GM18520 (cell line): ENCODE measurements around the gene GUCY1A2.

Experiments used
- ATAC-seq: cut with Tn5 transposase; IDR thresholded peaks from one replicate; pipeline ENCODE4 v1.9.1; 2021; ENCODE audit not compliant: unreplicated experiment

The GUCY1A2 gene

DNA sequence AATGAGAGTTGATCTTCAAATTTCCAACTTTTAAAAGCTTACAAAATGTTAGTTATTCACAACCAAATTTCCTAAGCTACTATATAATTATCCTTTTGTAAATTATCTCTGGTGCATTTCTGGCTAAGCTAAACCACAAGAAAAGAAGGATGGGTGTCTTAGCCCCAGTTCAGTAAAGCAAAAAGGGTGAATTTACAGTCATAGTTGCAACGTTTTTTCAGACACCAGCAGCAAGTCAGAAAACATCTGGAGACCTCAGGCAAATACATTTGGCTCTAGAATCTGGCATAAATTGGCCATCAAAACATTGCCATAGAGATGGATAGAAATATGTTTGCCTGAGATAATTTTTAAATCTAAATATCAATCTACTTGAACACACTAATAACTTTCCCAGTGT, 257.0 kb downstream of the GUCY1A2 start:
- ATAC-seq: no peak

DNA sequence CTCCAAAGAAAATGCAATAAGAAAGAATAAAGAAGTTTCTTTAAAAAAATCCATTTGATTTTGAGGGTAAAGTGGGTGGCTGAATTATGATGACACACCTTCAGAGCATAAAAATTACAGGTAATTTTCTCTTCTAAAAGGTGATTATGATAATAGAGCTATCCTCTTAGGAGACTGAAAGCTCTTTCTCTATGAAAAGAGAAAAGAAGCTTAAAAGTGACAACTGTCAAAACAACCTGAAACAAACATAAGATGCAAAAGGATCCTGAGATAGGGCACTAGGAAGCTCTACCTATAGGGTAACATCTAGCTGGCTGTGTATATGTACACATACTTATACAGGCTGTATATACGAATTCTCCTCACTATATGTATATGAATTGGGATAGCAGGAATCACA, 270.2 kb downstream of the GUCY1A2 start:
- ATAC-seq: no peak

DNA sequence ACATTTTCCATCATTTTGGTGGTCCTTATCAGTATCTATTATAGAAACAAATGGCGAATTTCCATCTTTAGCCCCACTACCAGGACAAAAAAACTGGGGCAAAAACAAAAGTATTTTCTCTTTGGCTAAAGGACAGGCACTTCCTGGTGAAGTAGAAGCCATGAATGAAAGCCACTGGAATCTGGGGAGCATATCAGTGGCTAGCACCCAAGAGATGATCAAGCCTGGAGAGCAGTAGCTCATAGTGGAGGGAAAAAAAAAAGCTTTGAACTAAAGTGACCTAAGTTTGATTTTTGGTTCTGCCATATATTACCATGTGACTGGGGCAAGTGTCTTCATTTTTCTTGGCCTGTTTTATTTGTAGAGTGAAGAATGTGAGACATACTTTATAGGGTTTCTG, 272.3 kb downstream of the GUCY1A2 start:
- no peak for ATAC-seq

DNA sequence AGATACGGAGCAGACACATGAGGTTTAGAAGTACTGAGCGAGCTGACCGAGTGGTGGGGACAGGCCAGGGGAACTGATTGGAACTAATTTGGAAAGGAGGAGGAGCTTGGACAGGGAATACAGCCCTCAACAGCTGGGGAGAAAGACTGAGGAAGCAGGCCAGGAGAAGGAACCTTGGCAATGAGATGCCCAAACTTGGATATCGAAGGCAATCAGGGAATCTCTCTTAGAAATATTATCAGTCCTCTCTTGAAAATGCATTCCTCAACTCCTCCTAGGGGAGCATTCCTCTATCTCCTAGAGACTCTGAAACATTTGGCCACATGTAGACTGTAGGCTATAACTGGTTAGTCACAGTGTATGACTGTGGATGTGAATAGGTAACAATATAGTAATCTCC, 284.6 kb downstream of the GUCY1A2 start:
- no peak for ATAC-seq

DNA sequence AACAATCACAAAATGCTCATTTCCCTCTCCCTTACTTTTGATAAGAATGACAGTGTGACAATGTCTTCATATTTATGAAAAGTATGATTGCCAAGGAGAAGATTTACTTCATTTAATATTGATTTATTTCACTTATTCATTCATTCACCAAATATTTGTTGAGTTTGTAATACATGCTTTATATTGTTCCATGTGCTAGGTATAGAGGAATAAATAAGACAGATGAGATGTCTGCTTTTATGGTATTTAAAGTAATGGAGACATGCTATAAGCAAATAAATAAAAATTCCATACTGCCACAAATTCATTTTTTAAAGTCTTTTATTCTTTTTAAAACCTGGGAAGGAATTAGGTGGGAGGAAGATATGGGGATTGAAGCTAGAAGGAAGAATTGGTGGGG, 289.4 kb downstream of the GUCY1A2 start:
- no peak for ATAC-seq

DNA sequence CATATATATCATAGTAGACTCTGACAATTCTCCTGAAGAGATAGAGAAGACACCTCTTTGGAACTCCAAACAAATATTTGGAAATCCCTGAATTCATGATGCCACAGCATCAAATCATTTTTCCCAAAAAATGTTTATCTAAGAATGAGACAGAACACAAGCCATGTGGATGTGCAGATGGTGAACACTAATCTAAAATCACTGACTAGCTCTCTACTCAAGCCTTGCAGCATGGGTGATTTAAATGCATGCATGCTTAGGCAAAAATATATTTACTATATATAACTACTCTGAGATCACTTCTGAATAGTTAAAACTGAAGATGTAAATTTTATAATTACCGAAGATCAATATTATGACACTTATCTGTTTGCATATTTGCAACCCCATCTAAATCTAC, 289.9 kb downstream of the GUCY1A2 start:
- ATAC-seq: no peak

GRCh38 chr11:106727256-106727655, 291.0 kb downstream of the GUCY1A2 start:
- no peak for ATAC-seq

GRCh38 chr11:106724293-106724892, 293.9 kb downstream of the GUCY1A2 start:
- no peak for ATAC-seq

DNA sequence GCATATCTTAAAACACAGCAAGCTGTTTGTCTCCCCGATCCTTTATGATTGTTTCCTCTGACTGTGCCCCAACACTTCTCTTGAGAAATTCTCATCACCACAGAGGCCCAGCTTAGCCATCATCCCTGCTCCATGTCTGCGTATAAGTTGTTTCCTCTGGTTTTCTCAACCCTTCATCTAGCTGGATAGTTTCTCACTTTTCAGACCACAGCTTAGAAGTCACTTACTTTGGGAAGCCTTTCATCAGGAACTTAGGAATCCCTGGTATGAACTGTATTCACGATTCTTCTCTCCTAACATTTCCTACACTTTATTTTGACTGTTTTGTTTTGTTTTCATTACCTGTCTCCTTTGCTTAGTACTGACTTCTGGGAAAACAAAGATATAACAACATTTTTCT, 295.2 kb downstream of the GUCY1A2 start:
- ATAC-seq: no peak

- ATAC-seq: no peak
Observed at GRCh38 chr11:106717222-106717621, 301.1 kb downstream of the GUCY1A2 start.

GRCh38 chr11:106714199-106714598, 304.1 kb downstream of the GUCY1A2 start:
- ATAC-seq: no peak

GRCh38 chr11:106708348-106708747, 309.9 kb downstream of the GUCY1A2 start:
- ATAC-seq: no peak

- no peak for ATAC-seq
Observed at GRCh38 chr11:106706355-106706754, 311.9 kb downstream of the GUCY1A2 start.

DNA sequence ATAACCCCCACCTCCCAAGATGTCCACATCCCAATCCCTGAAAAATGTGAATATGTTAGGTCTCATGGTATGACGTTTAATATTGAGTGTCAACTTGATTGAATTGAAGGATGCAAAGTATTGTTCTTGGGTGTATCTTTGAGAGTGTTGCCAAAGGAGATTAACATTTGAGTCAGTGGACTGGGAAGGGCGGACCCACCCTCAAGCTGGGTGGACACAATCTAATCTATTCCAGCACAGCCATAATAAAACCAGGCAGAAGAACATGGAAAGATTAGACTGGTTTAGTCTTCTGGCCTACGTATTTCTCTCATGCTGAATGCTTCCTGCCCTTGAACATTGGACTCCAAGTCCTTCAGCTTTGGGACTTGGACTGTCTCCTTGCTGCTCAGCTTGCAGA, 315.5 kb downstream of the GUCY1A2 start:
- ATAC-seq: no peak

DNA sequence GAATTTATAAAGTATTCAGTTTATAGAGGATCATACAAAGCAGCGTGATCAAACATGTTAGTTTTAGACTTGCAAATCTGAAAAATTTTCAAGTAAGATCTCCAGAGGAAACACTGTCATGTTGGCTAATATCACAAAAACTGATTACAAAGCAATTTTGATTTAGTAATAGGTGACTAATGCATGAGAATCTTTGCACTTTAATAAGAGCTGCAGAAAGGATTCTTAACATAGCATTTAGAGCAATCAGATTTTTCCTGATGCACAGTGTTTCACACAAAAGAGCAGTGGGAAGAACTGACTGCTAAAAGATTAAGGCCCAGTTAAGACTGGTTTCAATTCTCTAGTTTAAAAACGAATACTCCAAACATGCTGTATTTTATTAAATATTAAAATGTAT, 321.2 kb downstream of the GUCY1A2 start:
- no peak for ATAC-seq

DNA sequence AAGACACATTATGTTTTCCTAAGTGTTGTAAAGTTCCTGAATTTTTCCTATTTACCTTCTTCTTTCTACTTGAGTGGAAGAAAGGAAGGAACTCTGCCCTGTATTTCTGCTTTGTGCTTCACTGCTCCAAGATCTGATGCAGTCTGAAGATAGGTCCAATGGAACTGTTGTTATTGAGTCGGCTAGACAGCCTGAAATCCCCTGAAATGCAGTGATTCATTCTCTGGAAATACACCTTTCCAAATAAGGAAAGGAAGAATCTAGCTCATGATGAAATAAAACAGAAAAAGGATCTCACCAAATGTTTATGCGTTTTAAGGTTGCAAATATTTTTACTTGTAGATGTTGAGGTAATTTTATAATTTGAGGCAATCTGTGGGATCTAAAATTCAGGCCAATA, 322.8 kb downstream of the GUCY1A2 start:
- no peak for ATAC-seq

GRCh38 chr11:106694501-106694900, 323.8 kb downstream of the GUCY1A2 start:
- no peak for ATAC-seq

DNA sequence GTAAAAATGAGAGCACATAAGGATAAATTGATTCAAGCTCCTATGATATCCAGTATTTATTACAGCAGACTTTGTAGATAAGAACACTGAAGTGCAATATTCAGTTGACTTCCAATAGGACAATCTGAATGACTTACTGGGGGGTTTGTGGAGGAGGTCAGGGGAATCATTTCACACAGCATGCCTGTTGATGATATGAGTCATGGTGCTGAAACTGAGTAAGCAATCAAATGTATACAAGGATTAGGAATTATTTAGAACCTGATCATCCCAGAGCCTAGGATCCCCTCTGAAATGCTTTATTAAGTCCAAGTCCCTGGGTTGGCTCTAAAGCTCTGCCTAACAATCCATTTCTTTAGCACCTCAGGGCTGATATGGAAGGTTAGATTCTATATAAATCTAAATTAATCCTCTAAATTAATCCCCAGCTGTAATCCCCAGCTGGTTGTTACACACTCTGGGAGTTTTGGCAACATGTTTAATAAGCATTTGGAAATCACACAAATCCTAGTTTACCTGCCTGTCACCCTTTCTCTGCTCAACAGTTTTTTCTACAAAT, 326.4 kb downstream of the GUCY1A2 start:
- ATAC-seq: no peak

DNA sequence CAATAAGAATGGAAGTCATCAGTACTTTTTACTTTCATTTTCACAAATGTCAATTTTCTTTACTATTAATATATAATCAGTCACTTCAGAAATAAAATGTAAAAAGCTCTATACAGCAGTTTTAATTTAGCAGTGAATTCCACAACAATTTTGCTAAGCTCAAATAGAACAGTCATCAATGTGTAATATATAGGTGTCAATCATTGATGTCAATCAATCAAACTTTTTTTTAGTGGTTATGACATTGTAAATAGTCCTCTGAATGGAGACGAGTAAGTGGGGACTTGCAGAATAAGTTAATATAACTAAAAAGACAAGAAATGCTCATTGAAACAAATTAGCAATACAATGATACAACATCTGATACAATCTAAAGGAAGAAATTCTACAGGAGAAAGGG, 327.4 kb downstream of the GUCY1A2 start:
- no peak for ATAC-seq

GRCh38 chr11:106684944-106685343, 333.3 kb downstream of the GUCY1A2 start:
- ATAC-seq: no peak

DNA sequence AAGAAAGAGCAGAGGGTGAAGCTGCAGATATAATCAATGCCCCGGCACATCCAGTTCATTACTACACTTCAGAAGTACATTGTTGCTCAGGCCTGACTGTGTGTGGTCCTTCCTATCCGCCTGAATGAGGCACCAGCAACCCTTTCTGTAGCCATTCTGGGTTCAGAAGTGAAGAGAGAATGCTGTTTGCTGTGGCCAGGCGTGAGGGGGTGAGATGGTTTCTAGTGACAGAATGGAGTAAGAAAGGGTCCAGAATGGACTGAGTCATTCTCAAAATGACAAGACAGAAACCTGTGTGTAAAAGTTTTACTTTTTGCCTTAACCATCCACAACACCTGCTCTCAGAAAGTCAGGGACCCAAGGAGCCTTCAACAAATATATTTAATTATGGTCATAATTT, 334.8 kb downstream of the GUCY1A2 start:
- ATAC-seq: no peak

DNA sequence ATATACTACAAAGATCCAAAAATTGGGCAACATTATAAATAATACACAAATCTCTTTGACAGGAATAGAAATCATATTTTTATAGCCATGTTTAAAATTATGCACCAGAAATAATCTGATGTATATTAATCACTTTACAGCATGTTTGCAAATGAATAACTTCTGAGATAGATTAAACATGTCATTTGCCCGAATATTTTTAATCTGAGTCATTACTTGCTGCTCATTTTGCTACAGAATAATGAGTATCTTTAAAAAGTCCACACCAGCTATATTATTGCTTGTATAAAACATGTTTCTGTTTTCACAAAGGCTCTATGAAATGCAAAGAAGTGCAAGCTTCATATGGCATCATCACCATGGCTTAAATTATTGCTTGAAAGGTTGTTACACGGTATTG, 336.8 kb downstream of the GUCY1A2 start:
- no peak for ATAC-seq

- ATAC-seq: no peak
Observed at GRCh38 chr11:106679581-106679980, 338.7 kb downstream of the GUCY1A2 start.
